AG08396 (cell line): ENCODE data around the gene HPCAL1.
A peak's percentile ranks its signal among the peaks of the same experiment; 100 is the strongest.

Experiments used
- DNase-seq: peaks from one replicate; pipeline ENCODE4 v3.0.0; 2012; ENCODE audit warnings: low spot score, mixed read lengths

Gene HPCAL1

GRCh38 chr2:10303694-10304378 lies 1.1 kb downstream of the HPCAL1 start:
- DNase-seq = peak; percentile 80

- DNase-seq = no peak
Observed at GRCh38 chr2:10304458-10305253, 2.0 kb downstream of the HPCAL1 start.

DNA sequence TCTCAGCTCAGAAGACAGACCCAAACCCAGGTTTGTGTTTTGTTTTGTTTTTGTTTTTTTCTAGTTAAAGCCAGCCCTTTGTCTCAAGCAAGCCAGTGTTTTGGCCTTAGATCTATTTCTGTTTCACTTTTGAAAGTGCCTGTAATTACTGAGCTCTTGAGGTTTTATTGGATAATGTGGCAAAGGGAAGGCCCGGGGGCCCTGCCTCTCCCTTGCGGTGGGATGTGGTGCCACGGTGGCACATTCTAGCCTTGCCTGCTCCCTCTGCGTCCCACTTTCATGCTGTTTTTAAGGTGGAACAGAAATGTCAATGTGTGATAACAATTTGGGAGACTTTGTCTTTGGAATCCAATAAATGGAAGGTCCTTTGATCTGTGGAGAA lies 2.5 kb downstream of the HPCAL1 start:
- no peak for DNase-seq

GRCh38 chr2:10305715-10306114 lies 3.0 kb downstream of the HPCAL1 start:
- DNase-seq = no peak

GRCh38 chr2:10306901-10307463 lies 4.3 kb downstream of the HPCAL1 start:
- no peak for DNase-seq

- DNase-seq = no peak
Observed at GRCh38 chr2:10307561-10308156, 5.0 kb downstream of the HPCAL1 start.

GRCh38 chr2:10308866-10309265 lies 6.2 kb downstream of the HPCAL1 start:
- no peak for DNase-seq

GRCh38 chr2:10309286-10309685 lies 6.6 kb downstream of the HPCAL1 start:
- DNase-seq = no peak

DNA sequence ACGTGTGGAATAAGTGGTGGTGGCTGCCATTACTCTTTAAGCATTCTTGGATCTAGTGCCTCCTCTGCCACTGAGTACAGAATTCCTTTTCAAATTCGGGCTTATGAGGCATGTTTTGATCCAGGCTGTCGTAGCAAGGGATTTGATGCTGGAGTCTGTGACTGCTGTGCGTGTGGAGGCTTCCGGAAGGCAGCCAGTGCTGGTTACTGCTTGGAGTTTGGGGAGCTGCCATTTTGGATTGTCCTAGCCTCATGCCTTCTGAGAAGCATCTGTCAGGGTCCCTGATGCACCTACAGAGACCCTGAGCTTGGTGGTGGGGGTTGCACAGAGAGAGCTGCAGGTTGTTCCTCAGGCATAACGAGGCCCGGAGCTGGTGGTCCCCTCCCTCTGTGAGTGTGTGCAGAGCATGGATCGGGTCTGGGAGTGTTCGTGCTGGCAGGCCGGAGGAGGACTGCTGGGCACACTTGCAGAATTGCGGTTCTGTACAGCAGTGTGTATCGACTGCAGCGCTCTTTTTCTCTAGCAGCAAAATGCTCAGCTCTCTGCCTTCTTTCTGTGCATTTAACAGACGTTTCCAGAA lies 7.7 kb downstream of the HPCAL1 start:
- DNase-seq = no peak

DNA sequence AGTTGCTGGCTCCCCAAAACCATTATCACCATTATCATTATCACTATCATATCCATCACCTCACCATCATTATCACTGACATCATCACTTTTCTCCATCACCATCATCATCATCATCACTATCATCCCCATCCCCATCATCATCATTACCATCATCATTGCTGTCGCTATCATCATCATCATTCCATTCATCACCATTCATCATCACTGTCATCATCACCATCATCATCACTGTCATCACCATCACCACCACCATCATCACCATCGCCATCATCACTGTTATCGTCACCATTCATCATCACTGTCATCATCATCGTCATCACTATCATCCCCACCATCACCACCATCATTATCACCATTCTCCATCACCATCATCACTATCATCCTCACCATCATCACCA lies 9.0 kb downstream of the HPCAL1 start:
- DNase-seq = no peak

- DNase-seq = no peak
Observed at GRCh38 chr2:10312437-10312957, 9.8 kb downstream of the HPCAL1 start.

DNA sequence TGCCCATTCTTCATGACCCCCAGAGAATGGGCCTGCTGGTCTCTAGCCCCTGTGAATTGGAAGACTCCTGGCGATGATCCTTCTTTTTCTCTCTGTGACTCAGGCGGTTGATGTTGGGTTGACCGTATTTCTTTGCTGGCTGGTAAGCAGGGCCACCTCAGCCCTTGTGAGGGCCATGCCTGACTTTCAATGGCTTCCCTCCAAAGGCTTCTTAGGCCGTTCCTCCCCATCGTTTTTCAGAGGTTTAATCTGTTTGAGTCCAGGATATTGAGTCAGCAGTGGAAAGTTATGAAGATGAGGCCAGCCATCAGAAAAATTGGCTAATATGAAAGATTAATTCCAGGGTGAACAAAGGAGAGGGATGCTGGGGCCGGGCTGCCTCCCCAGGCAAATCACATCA lies 13.6 kb downstream of the HPCAL1 start:
- no peak for DNase-seq

GRCh38 chr2:10316860-10317259 lies 14.2 kb downstream of the HPCAL1 start:
- DNase-seq = no peak

- no peak for DNase-seq
Observed at GRCh38 chr2:10317646-10318045, 14.9 kb downstream of the HPCAL1 start.

DNA sequence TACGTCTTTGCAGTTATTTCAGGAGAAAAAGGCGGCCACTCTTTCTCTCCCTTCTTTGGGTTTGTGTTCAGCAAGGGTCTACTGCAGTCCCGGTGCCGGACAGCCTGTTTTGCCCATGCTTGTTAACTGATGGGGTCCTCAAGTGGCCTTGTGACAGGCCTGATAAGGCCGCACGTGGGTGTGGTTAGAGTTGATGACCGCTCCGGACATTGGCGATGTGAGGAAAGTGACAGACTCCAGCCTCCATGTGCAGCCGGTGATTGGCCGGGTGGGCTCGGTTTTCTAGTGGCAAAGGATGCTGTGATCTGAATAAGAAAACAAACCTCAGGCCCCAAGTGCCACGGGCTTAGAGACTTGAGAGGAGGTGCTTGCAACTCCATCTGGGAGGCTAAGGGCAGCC lies 15.6 kb downstream of the HPCAL1 start:
- no peak for DNase-seq

GRCh38 chr2:10319892-10320574 lies 17.3 kb downstream of the HPCAL1 start:
- DNase-seq = no peak

DNA sequence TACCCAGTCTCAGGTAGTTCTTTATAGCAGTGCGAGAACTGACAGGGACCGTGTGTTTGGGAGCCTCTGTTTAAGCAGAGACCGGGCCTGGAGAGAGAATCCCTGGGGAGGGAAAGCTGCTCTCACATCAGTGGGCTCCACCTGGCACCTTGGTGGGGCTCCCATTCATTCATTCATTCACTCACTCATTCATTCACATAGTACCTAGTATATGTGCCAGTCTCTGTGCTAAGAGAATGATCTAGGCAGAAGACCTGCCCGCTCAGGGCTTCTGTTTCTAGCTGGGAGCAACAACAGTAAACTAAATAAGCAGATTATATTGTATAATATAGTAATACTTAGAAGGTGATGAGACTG lies 17.8 kb downstream of the HPCAL1 start:
- no peak for DNase-seq

GRCh38 chr2:10320933-10321332 lies 18.2 kb downstream of the HPCAL1 start:
- DNase-seq = no peak

DNA sequence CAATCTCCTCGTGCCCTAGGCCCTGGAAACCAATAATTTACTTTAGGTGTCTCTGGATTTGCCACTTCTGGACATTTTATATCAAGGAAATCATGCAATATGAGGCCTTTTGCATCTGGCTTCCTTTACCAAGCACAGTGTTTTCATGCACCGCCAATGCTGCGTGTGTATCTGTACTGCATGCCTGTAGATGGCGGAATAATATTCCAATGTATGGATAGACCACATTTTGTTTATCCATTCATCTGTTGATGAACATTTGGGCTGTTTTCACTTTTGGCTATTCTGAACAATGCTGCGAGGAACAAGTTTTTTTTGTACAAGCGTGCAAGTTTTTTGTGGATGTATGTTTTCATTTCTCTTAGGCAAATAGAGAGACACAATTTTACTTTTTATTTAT lies 18.9 kb downstream of the HPCAL1 start:
- no peak for DNase-seq

DNA sequence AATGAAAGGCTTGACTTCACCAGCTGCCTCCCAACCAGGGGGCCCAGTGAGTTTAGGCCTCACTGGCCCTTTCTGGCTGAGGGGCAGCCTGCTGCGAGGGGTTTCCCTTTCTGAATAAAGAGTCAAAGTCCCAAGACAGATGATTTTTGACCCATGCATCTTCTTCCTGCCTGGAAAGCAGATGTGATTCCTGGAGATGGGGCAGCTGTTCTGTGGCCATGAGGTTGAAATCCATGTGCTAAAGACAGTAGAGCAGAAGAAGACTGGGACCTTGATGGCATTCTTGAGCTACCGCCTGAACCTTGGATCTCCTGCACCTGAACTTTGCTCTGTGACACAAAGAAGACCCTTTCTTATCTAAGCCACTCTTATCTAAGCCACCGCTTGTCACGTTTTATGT lies 19.8 kb downstream of the HPCAL1 start:
- no peak for DNase-seq

DNA sequence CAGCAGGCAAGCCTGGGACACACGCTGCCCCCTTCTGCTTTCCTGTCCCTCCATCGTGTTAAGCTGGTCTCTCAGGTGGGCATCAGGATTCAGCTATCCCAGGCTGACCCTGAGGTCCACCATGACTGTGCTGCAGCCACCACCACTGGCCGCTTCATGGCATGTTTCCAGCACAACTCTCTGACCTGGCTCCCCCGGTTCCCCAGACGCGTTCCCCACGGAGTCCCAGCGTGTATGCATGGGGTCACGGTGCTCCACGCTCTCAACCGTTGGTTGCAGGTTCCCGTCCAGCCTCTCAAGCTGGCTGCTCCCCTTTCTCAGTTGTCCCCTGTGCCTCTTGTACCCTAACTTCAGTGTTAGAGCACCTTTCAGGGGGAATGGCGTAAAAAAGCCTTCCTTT lies 20.3 kb downstream of the HPCAL1 start:
- no peak for DNase-seq

- DNase-seq = no peak
Observed at GRCh38 chr2:10323535-10323934, 20.8 kb downstream of the HPCAL1 start.
